GM12878 (cell line): ENCODE results near the gene MTMR8.

Experiments used
- GATAD2B ChIP-seq: fragments of 450-650 bp; conservative IDR thresholded peaks from 2 replicates; pipeline ENCODE4 v1.6.1; 2017; ENCODE audit warnings: low read depth, mild to moderate bottlenecking, moderate library complexity
- TF ChIP-seq, protein P1 (sequence below), 3 experiments: IDR thresholded peaks in 2 of 3; conservative IDR thresholded peaks in 1 of 3; 2 replicates each; pipeline ENCODE4 v1.5.1; 2011; ENCODE audit warnings: low read depth in 3 of 3, low read length in 3 of 3, mild to moderate bottlenecking in 3 of 3, control low read depth in 2 of 3, moderate library complexity in 2 of 3, inconsistent platforms in 1 of 3, mixed read lengths in 1 of 3; ENCODE audit not compliant: control insufficient read depth in 2 of 3, insufficient read depth in 1 of 3; ENCODE audit errors: extremely low read depth in 1 of 3
- TF ChIP-seq, protein P2 (sequence below): fragments of 450-650 bp; IDR thresholded peaks from 2 replicates; pipeline ENCODE4 v1.6.1; 2017; ENCODE audit warnings: mild to moderate bottlenecking

DNA sequence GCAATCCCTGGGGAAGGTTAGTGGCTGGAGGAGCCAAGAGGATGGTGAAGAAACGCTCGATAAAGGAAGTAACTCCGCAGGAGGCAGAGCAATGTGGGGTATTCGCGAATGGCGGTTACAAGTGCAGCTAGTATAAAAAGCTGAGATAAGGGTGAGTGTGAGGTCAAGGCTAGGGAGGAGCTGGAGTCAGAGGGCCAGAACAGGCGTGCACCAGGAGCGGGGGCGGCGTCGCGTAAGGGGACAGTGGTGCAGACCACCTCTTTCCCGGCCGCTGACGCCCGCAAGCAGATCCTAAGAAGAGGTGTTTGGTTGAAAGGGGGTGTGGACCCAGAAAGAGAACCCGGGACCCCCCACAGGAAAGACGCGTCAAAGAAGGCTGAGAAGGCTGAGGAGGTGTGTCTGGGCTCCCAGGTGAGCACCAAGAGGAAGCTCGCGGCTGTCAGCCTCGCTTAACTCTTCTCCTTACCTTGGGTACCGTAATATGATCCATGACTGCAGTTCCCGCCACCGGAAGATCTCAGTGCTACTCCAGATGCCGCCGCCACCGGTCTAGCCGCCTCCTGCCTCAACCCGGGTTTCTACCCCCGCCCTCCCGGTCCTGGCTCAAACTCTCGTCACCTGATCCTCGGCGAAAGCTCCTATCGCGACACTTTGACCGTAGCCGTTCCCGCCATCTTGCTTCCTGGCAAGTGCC, at the start of gene MTMR8:
- TF ChIP-seq, protein P1, sequence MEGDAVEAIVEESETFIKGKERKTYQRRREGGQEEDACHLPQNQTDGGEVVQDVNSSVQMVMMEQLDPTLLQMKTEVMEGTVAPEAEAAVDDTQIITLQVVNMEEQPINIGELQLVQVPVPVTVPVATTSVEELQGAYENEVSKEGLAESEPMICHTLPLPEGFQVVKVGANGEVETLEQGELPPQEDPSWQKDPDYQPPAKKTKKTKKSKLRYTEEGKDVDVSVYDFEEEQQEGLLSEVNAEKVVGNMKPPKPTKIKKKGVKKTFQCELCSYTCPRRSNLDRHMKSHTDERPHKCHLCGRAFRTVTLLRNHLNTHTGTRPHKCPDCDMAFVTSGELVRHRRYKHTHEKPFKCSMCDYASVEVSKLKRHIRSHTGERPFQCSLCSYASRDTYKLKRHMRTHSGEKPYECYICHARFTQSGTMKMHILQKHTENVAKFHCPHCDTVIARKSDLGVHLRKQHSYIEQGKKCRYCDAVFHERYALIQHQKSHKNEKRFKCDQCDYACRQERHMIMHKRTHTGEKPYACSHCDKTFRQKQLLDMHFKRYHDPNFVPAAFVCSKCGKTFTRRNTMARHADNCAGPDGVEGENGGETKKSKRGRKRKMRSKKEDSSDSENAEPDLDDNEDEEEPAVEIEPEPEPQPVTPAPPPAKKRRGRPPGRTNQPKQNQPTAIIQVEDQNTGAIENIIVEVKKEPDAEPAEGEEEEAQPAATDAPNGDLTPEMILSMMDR (IDR thresholded peaks at IDR 0.05 in 2 of 3, conservative IDR thresholded peaks at IDR 0.05 in 1 of 3; ENCODE audit: control insufficient read depth in 2 of 3, extremely low read depth in 1 of 3, insufficient read depth in 1 of 3, low read depth in 3 of 3, low read length in 3 of 3), result no peak
- no peak for TF ChIP-seq GATAD2B
- TF ChIP-seq, protein P2, sequence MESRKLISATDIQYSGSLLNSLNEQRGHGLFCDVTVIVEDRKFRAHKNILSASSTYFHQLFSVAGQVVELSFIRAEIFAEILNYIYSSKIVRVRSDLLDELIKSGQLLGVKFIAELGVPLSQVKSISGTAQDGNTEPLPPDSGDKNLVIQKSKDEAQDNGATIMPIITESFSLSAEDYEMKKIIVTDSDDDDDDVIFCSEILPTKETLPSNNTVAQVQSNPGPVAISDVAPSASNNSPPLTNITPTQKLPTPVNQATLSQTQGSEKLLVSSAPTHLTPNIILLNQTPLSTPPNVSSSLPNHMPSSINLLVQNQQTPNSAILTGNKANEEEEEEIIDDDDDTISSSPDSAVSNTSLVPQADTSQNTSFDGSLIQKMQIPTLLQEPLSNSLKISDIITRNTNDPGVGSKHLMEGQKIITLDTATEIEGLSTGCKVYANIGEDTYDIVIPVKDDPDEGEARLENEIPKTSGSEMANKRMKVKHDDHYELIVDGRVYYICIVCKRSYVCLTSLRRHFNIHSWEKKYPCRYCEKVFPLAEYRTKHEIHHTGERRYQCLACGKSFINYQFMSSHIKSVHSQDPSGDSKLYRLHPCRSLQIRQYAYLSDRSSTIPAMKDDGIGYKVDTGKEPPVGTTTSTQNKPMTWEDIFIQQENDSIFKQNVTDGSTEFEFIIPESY, result no peak
